Measurements from ENCODE around the gene NCK1. TPM values are rescaled to one million over a fixed set of nuclear protein-coding genes. Genes with fewer than 3 reads are reported as not detected.

The NCK1 gene
- 10 to 100 TPM; 51.5 to 58.2 TPM for total RNA-seq
- long read RNA-seq, transcript NCK1-201 (4 exons, 1,937 nt): major isoform, 15 of 42 reads
- long read RNA-seq, transcript NCK1-204 (3 exons, 2,403 nt): major isoform, 15 of 42 reads
- long read RNA-seq, partial matches to known transcripts: 5 of 42 reads
- long read RNA-seq, other reads (novel, unspliced or antisense): 4 of 42 reads

GRCh38 chr3:136861890-136862616, at the start of gene NCK1:
Gene NCK1, plus strand, starts transcription at chr3:136862208. Its CDS starts 65,794 bp downstream, at chr3:136928002.
- intact Hi-C loops (cut with DNase I, micrococcal nuclease): no loop called here
- peak; percentile 98 to 99 for DNase-seq
- peak; percentile 96 for ATAC-seq

- intact Hi-C loops (cut with DNase I, micrococcal nuclease): no loop called here
Observed at GRCh38 chr3:136817448-136817847, 44.6 kb upstream of the NCK1 start.

GRCh38 chr3:136818191-136818768, 43.7 kb upstream of the NCK1 start:
- intact Hi-C loops (cut with DNase I, micrococcal nuclease): no loop called here
- ATAC-seq: peak; percentile 8
- DNase-seq: no peak

More at GRCh38 chr3:136817448-136817847, 44.6 kb upstream of the NCK1 start:
- DNase-seq (no peak), ATAC-seq (no peak)

GRCh38 chr3:136818769-136819391, 43.1 kb upstream of the NCK1 start, which contains the start of gene SLC35G2:
Gene SLC35G2, plus strand, starts transcription at chr3:136819126. Its CDS starts 35,335 bp downstream, at chr3:136854461.
- ATAC-seq (peak; percentile 57), DNase-seq (peak; percentile 27)
- intact Hi-C loops (cut with DNase I, micrococcal nuclease): no loop called here

- intact Hi-C loops (cut with DNase I, micrococcal nuclease): no loop called here
- ATAC-seq (peak; percentile 56), DNase-seq (peak in 1 of 2 donors; percentile 9)
Observed at GRCh38 chr3:136819392-136819730, 42.6 kb upstream of the NCK1 start.

GRCh38 chr3:136819731-136820679, 42.0 kb upstream of the NCK1 start:
- ATAC-seq (peak; percentile 87), DNase-seq (peak; percentile 41 to 52)
- intact Hi-C loops (cut with DNase I, micrococcal nuclease): no loop called here

- ATAC-seq: no peak
- intact Hi-C loops (cut with DNase I, micrococcal nuclease): no loop called here
- no peak for DNase-seq
Observed at GRCh38 chr3:136831461-136831860, 30.5 kb upstream of the NCK1 start.

- DNase-seq (no peak), ATAC-seq (no peak)
- intact Hi-C loops (cut with DNase I, micrococcal nuclease): no loop called here
Observed at GRCh38 chr3:136835089-136835812, 26.8 kb upstream of the NCK1 start.

GRCh38 chr3:136835813-136836510, 26.0 kb upstream of the NCK1 start:
- no peak for ATAC-seq
- intact Hi-C loops (cut with DNase I, micrococcal nuclease): no loop called here
- no peak for DNase-seq

- DNase-seq (no peak), ATAC-seq (no peak)
- intact Hi-C loops (cut with DNase I, micrococcal nuclease): no loop called here
Observed at GRCh38 chr3:136836511-136837156, 25.4 kb upstream of the NCK1 start.

GRCh38 chr3:136838641-136839555, 23.1 kb upstream of the NCK1 start:
- DNase-seq (no peak), ATAC-seq (no peak)
- intact Hi-C loops (cut with DNase I, micrococcal nuclease): no loop called here

- intact Hi-C loops (cut with DNase I, micrococcal nuclease): no loop called here
- DNase-seq (no peak), ATAC-seq (no peak)
Observed at GRCh38 chr3:136839556-136839931, 22.5 kb upstream of the NCK1 start.

GRCh38 chr3:136840252-136840651, 21.8 kb upstream of the NCK1 start:
- DNase-seq (no peak), ATAC-seq (no peak)
- intact Hi-C loops (cut with DNase I, micrococcal nuclease): no loop called here

- intact Hi-C loops (cut with DNase I, micrococcal nuclease): no loop called here
Observed at GRCh38 chr3:136842294-136842693, 19.7 kb upstream of the NCK1 start.

GRCh38 chr3:136844724-136845123, 17.3 kb upstream of the NCK1 start:
- DNase-seq: no peak
- intact Hi-C loops (cut with DNase I, micrococcal nuclease): no loop called here
- ATAC-seq: no peak

More at GRCh38 chr3:136842294-136842693, 19.7 kb upstream of the NCK1 start:
- no peak for DNase-seq
- no peak for ATAC-seq

GRCh38 chr3:136852180-136852579, 9.8 kb upstream of the NCK1 start:
- no peak for DNase-seq
- intact Hi-C loops (cut with DNase I, micrococcal nuclease): no loop called here
- ATAC-seq: no peak
